HG03159 (cell line): Measurements from ENCODE around the gene CORO1A.
"Not testable (repeated sequence)": the region's sequence is repeated elsewhere in the genome, so short reads cannot be mapped to it uniquely, and the experiment has no call there.

Source experiments
- ATAC-seq: cut with Tn5 transposase; IDR thresholded peaks from one replicate; pipeline ENCODE4 v1.9.1; 2021; ENCODE audit warnings: mild to moderate bottlenecking, moderate library complexity; ENCODE audit not compliant: unreplicated experiment

The CORO1A gene

GRCh38 chr16:30183233-30184095 is at the start of gene CORO1A:
CORO1A (plus strand) TSS chr16:30183602; CDS start chr16:30185210, 1,608 bp downstream.
- peak; percentile 43 for ATAC-seq

GRCh38 chr16:30136971-30137605 is 46.3 kb upstream of the CORO1A start:
- ATAC-seq = no peak

DNA sequence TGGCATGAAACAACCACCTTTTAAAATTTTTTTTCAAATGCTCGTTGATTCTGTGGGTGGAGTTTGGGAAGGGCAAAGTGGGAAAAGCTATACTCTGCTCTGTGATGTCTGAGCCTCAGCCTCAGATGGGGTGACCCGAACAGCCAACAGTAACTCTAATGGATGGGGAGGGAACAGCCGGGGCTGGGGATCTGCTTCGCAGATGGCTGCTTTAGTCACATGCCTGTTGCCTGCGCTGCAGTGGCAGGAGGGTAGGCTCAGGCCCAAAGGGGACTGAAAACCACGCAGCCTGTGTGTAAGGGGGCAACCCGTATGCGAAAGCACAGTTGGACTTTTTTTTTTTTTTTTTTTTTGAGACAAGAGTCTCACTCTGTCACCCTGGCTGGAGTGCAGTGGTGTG is 45.5 kb upstream of the CORO1A start:
- no peak for ATAC-seq

GRCh38 chr16:30139583-30140481 is 43.6 kb upstream of the CORO1A start:
- ATAC-seq = no peak

- no peak for ATAC-seq
Observed at GRCh38 chr16:30141750-30142149, 41.7 kb upstream of the CORO1A start.

GRCh38 chr16:30142672-30143346 is 40.6 kb upstream of the CORO1A start:
- no peak for ATAC-seq

- no peak for ATAC-seq
Observed at GRCh38 chr16:30143347-30143702, 40.1 kb upstream of the CORO1A start.

- ATAC-seq = no peak
Observed at GRCh38 chr16:30144017-30144416, 39.4 kb upstream of the CORO1A start.

GRCh38 chr16:30144917-30145316 is 38.5 kb upstream of the CORO1A start:
- no peak for ATAC-seq

- no peak for ATAC-seq
Observed at GRCh38 chr16:30145657-30146056, 37.7 kb upstream of the CORO1A start.

GRCh38 chr16:30147843-30148510 is 35.4 kb upstream of the CORO1A start:
- no peak for ATAC-seq

- no peak for ATAC-seq
Observed at GRCh38 chr16:30149250-30149930, 34.0 kb upstream of the CORO1A start.

DNA sequence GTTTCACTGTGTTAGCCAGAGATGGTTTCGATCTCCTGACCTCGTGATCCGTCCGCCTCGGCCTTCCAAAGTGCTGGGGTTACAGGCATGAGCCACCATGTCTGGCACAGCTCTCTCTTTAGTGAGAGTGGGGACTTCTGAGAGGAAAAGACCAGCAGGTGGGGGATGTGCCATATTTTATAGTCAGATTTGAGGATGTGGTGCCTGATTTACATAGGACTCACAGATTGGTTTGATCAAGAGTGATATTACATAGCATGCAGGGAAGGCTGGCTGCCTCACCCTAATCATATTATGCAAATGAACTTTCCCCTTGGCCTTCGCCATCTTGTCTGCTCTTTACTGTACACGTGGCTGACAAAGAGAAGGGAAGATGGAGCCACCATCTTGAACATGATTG is 32.3 kb upstream of the CORO1A start:
- ATAC-seq = no peak

DNA sequence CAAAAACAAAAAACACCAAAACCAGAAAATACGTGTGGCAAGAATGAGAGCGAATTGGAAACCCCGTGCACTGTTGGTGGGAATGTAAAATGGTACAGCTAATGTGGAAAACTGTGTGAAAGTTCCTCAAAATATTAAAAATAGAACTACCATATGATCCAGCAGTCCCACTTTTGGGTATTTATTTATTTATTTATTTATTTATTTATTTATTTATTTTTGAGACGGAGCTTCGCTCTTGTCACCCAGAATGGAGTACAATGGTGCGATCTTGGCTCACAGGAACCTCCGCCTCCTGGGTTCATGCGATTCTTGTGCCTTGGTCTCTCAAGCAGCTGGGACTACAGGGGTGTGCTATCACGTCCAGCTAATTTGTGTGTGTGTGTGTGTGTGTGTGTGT is 30.9 kb upstream of the CORO1A start:
- no peak for ATAC-seq

- ATAC-seq = no peak
Observed at GRCh38 chr16:30155188-30155587, 28.2 kb upstream of the CORO1A start.

- ATAC-seq = no peak
Observed at GRCh38 chr16:30157214-30157613, 26.2 kb upstream of the CORO1A start.

GRCh38 chr16:30163538-30163937 is 19.9 kb upstream of the CORO1A start:
- no peak for ATAC-seq

DNA sequence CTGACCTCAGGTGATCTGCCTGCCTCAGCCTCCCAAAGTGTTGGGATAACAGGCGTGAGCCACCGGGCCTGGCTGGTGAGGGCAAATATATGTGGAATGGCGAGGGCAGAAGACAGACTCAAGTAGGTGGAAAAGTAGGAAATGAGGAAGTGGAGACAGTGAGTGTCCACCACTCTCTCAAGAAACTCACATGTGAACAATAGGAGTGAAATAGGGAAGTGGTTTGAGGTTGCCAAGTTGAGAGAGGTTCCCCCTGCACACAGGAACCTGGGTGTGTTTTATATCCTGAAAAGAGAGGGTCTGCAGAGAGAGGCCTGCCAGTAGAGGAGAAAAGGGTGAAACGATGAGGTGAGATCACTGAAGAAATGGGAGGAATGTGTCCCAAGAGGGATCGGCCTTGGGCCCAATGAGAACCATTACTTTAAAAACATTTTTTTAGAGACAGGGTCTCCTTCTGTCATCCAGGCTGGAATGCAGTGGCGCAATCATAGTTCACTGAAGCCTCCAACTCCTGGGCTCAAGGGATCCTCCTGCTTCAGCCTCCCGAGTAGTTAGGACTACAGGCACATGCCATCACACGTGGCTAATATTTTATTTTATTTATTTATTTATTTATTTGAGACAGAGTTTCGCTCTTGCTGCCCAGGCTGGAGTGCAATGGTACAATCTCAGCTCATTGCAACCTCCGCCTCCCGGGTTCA is 17.1 kb upstream of the CORO1A start:
- peak; percentile 64 for ATAC-seq

DNA sequence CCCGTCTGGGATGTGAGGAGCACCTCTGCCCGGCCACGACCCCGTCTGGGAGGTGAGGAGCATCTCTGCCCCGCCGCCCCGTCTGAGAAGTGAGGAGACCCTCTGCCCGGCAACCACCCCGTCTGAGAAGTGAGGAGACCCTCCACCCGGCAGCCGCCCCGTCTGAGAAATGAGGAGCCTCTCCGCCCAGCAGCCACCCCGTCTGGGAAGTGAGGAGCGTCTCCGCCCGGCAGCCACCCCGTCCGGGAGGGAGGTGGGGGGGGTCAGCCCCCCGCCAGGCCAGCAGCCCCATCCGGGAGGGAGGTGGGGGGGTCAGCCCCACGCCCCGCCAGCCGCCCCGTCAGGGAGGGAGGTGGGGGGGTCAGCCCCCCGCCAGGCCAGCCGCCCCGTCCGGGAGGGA is 14.7 kb upstream of the CORO1A start:
- not testable (repeated sequence) for ATAC-seq
